ENCODE measurements around the gene ZNF672. TPM values are rescaled to one million over a fixed set of nuclear protein-coding genes. Genes with fewer than 3 reads are reported as not detected.
A peak's percentile ranks its signal among the peaks of the same experiment; 100 is the strongest.

Gene ZNF672
- total RNA-seq, 6 donors from 2014 or later = 32.5 to 47.7 (median 45.8) TPM

DNA sequence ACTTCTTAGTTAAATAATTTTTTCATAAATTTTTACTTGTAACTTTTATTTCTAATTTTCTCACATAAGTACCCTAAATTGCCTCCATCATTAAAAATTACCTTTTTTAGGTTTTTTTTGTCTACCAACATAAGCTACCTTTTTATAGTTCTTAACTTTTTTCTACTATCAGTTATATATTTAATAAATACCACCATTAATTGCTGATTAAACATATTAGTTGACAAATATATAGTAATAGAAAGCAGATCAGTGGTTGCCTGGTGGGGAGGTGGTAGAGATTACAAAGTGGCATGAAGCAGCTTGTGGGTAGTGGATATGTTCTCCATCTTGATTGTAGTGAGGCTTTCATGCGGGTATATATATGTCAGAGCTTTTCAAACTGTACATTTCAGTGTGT lies 6.2 kb upstream of the ZNF672 start:
- ATAC-seq (ENCODE audit: low FRiP score in 2 of 2) (no peak), DNase-seq (no peak)
- no peak for TF ChIP-seq POLR2A (IDR thresholded peaks at IDR 0.05)
- no peak for TF ChIP-seq EP300 (IDR thresholded peaks at IDR 0.05)
- no peak for TF ChIP-seq POLR2AphosphoS5 (IDR thresholded peaks at IDR 0.05)
- TF ChIP-seq, protein P1, sequence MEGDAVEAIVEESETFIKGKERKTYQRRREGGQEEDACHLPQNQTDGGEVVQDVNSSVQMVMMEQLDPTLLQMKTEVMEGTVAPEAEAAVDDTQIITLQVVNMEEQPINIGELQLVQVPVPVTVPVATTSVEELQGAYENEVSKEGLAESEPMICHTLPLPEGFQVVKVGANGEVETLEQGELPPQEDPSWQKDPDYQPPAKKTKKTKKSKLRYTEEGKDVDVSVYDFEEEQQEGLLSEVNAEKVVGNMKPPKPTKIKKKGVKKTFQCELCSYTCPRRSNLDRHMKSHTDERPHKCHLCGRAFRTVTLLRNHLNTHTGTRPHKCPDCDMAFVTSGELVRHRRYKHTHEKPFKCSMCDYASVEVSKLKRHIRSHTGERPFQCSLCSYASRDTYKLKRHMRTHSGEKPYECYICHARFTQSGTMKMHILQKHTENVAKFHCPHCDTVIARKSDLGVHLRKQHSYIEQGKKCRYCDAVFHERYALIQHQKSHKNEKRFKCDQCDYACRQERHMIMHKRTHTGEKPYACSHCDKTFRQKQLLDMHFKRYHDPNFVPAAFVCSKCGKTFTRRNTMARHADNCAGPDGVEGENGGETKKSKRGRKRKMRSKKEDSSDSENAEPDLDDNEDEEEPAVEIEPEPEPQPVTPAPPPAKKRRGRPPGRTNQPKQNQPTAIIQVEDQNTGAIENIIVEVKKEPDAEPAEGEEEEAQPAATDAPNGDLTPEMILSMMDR (IDR thresholded peaks at IDR 0.05) = no peak
- Histone ChIP-seq H3K4me3 (no peak overlapping the region), H3K4me1 (peaks cover 4 to 17% (median 9%) of the 10 kb centered on the region in 4 donors), H3K36me3 (no peaks in the 10 kb centered on the region), H3K9me3 (no peaks in the 10 kb centered on the region), H3K27ac (no peak overlapping the region), H3K27me3 (no peaks in the 10 kb centered on the region)
- 85 to 89% methylated on average over 1 of the region's 1 CpG for WGBS, 2 donors

DNA sequence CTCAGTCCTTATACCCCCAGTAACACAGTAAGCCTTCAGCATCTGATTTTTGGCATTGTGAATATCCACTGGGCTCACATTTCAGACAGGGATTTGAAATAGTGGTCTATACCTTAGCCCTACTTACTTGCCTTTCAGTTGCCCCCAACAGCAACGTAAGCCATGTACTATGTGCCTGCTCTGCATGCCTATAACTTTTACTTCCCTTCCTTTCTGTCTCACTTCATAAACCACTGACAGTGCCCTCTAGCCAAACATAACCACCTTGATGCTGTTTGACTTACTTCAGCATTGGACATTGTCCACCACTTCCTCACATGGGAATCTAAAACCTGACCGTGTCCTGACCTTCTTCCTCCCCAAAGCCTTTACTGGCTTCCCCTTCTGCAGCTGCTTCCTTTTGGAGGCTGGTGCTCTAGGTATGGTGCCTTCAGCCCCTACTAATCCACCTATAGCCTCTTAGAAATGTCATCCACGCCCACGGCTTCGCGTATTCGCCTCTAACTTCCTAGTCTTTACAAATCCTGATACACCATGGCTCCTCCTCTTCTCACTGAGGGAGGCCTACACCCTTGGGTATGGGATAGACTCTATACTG lies 3.6 kb upstream of the ZNF672 start:
- peaks cover 6 to 21% (median 11%) of the 10 kb centered on the region in 4 donors for H3K4me1 ChIP-seq
- WGBS, 2 donors = 57 to 58% methylated on average over 7 of the region's 7 CpGs
- ATAC-seq (ENCODE audit: low FRiP score in 2 of 2) (no peak), DNase-seq (no peak)
- no peaks in the 10 kb centered on the region for H3K27me3 ChIP-seq
- H3K27ac ChIP-seq = no peak overlapping the region
- TF ChIP-seq EP300 (IDR thresholded peaks at IDR 0.05) = no peak
- no peak for TF ChIP-seq POLR2AphosphoS5 (IDR thresholded peaks at IDR 0.05)
- TF ChIP-seq POLR2A (IDR thresholded peaks at IDR 0.05) = no peak
- TF ChIP-seq, protein P1 (IDR thresholded peaks at IDR 0.05) = no peak
- H3K4me3 ChIP-seq = no peak overlapping the region
- H3K9me3 ChIP-seq = no peaks in the 10 kb centered on the region
- H3K36me3 ChIP-seq = no peaks in the 10 kb centered on the region

DNA sequence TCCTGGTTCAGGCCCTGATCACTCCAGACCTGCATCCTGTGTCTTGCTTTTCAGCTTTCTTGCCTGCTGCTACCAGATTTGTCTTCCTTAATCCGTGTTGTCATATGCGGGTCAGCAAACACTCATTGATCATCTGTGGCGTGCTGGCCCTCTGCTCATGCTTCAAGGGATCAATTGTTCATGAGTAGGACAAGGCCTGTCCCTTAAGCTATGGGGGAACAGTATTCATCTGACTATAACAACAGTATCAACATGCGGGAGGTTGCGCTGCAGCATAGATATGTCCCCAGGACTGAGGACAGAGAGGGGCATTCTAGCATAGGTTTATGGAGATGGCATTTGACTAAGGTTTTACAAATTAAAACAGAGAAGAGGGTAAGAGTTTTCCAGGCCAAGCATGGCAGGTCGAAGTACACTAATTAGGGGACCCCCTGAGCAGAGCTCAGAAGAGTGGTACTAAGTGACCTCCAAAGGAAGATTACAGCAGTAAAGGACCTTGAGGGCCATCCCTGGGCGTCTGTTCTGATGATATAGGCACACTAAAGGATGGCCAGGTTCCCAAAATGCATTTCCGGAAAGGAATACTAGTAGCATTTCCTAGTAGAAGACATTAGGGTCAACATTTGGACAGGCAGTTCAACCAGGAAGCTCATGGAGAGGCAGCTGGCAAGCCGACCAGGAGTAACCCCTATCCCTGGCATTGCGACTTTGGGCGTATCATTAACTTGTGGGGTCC lies 811 bp upstream of the ZNF672 start:
- Histone ChIP-seq H3K36me3 (no peaks in the 10 kb centered on the region), H3K4me3 (peak overlapping the region; percentile 28 to 76 (median 74)), H3K4me1 (peaks cover 21 to 41% (median 33%) of the 10 kb centered on the region in 4 donors), H3K27ac (peak overlapping the region; percentile 99 to 100 (median 100)), H3K9me3 (no peaks in the 10 kb centered on the region), H3K27me3 (no peaks in the 10 kb centered on the region)
- WGBS, 2 donors = 45 to 48% methylated on average over 11 of the region's 11 CpGs
- ATAC-seq (ENCODE audit: low FRiP score in 2 of 2) (no peak), DNase-seq (peak in 1 of 2 donors; percentile 34)
- TF ChIP-seq, protein P1 (IDR thresholded peaks at IDR 0.05) = no peak
- TF ChIP-seq EP300 (IDR thresholded peaks at IDR 0.05) = no peak
- TF ChIP-seq POLR2A (IDR thresholded peaks at IDR 0.05) = no peak
- no peak for TF ChIP-seq POLR2AphosphoS5 (IDR thresholded peaks at IDR 0.05)

DNA sequence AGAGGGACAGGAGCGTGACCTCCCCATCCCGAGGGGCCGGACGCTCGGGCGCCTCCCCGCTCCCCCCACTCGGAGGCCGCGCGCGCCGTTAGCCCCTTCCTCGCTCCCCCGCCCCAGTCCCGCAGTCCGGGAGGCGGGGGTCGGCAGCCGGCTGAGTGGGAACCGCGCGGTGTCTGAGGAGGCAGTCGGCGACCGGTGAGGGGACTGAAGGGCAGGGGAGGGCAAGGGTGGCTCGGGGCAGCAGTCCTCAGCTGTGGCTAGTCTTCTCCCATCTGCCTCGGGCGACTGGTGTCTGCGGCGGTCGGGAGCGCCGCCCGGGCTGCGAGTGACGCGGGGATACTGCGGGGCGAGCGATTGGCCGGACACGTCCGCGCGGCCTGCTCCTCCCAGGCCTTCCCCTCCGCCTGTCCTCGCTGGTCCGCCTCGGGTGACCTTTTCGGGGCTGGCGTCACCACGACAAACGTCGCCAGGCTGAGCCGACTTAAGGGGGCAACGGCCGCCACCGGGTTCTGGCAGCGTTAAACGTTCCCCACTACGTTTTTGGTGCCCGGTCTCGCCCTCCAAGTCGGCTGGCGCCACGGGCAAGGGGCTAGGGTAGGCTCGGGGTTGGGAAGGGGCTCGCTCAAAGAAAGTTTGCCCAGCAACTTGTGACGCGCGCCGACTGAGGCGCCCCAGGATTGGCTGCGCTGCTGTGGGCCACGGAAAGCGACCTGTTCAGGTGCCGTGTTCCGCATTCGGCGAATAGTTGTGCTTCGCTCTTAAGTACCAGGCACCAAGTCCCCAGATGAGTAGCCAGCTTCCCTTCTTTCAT lies 538 bp downstream of the ZNF672 start:
- peak; percentile 94 for ATAC-seq (ENCODE audit: low FRiP score in 2 of 2)

More for the DNA sequence above, 538 bp downstream of the ZNF672 start:
- Histone ChIP-seq H3K4me1 (peaks cover 27 to 48% (median 41%) of the 10 kb centered on the region in 4 donors), H3K27me3 (no peaks in the 10 kb centered on the region), H3K27ac (peak overlapping the region; percentile 99 to 100 (median 100)), H3K9me3 (no peaks in the 10 kb centered on the region), H3K4me3 (peak overlapping the region; percentile 59 to 76 (median 74)), H3K36me3 (no peaks in the 10 kb centered on the region)
- DNase-seq = peak; percentile 94 to 97
- WGBS, 2 donors = 1 to 3% methylated on average over 15 to 25 of the region's 82 CpGs
- TF ChIP-seq POLR2AphosphoS5 (IDR thresholded peaks at IDR 0.05) (peak; percentile 88 to 93), POLR2A (IDR thresholded peaks at IDR 0.05) (peak; percentile 72 to 97 (median 84)), EP300 (IDR thresholded peaks at IDR 0.05) (no peak)
- TF ChIP-seq, protein P1 (IDR thresholded peaks at IDR 0.05) = peak in 1 of 6 experiments; percentile 4
